GM18873 (cell line): ENCODE results near the gene PSG6.
"Not testable (repeated sequence)": the region's sequence is repeated elsewhere in the genome, so short reads cannot be mapped to it uniquely, and the experiment has no call there.

Source experiments
- ATAC-seq: cut with Tn5 transposase; IDR thresholded peaks from one replicate; pipeline ENCODE4 v1.9.1; 2021; ENCODE audit warnings: mild to moderate bottlenecking, moderate library complexity, moderate number of reproducible peaks; ENCODE audit not compliant: unreplicated experiment, low FRiP score

The PSG6 gene

DNA sequence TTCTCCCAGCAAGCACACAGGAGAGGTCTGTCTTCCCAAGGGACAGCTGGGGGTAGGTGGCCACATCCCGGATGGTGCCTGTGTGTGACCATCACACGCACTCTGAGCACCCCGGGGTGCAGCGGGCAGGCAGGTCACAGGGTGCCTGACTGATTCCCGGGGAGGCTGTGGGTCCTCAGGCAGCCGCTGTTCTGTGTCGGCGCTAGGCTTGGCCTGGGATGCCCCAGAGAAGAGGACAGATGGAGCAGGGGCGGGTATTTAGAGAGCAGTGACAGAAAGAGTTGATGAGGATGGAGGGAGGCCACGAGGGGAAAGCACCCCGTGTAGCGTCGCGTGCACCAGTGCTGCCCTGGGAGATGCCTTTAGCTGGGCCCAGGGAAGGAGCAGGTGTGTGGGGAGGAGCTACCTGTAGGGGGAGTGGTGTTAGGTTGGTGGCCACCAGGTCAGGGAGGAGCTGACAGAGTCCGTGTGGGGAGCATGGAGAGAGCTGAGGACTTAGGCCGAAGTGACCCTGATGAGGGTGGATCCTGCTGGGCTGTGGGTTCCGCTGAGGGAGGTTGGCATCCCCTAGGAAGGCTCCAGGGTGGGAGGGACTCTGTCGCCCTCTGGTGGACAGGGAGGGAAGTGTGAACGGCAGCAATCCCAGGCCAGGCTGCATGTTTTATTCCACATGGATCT, 60.7 kb downstream of the PSG6 start:
- ATAC-seq, result not testable (repeated sequence)

DNA sequence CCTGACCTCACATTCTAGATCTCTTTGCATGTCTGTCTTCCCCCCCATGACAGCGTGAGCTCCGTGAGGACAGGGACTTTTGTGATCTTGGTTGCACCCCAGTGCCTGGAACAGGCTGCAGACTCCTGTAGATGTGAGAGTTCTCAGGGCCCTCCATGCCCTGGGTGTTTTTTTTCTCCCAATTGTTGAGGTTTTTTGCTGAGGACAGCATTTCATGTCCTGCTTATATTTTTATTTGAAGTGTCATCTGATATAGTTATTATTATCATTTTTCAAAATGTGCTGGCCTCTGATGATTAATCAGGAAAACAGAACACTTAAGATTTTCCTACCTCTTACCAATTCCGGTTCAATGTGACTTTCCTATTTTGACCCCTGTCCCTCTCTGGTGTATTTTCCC, 62.9 kb downstream of the PSG6 start:
- not testable (repeated sequence) for ATAC-seq

DNA sequence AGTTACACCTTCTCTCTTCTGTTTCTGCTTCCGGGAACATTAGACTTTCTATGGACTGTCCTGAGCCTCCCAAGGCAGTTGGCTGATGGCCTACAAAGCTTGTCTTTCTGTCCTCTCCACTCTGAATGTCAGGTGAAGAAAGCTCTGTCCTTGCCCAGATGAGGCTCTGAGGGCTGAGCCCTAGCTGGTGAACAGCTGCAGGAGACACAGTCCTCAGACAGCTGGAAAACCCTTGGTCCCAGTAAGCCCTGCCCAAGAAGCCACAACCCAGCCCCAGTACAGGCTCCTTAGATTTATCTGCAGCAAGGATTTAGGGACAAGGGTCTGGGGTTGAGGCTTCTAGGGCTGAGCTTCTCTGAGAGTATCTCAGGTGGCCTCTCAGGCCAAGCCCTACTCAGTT, 64.5 kb downstream of the PSG6 start:
- ATAC-seq, result not testable (repeated sequence)

DNA sequence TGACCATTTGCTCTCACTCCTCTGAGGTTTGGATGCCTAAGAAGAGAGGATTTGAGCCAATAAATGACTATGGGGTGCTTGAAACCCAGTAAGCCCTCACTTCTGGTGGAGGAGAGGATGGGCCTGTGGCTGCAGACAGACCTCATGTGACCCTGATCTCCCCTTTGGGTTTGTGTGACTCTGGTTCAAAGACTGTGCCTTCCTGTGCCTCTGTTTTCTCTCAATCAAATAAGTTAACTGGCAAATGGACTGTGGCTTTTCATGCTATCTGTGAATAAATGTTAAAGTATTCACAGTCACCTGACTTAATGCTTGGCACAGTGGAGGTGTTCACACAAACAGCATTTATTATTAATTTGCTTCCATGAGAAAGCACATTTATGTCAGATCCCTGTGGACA, 64.9 kb downstream of the PSG6 start:
- ATAC-seq, result not testable (repeated sequence)
